Chondrocyte (in vitro differentiated cells): Measurements from ENCODE around the gene NR6A1. TPM values are rescaled to one million over a fixed set of nuclear protein-coding genes. Genes with fewer than 3 reads are reported as not detected.

Experiments
- DNase-seq: peaks from one replicate; pipeline ENCODE4 v3.0.0; 2021; ENCODE audit warnings: mixed read lengths, low spot score
- H3K27ac Mint-ChIP-seq: one replicate; pipeline ENCODE4 v1.8.0; 2021; ENCODE audit warnings: mild to moderate bottlenecking, moderate library complexity, mixed read lengths; ENCODE audit not compliant: unreplicated experiment
- H3K27me3 Mint-ChIP-seq: 2 replicates; pipeline ENCODE4 v1.8.0; 2021; ENCODE audit warnings: low read depth, mixed read lengths
- H3K36me3 Mint-ChIP-seq: 2 replicates; pipeline ENCODE4 v1.8.0; 2021; ENCODE audit warnings: low read depth, mixed read lengths
- H3K4me1 Mint-ChIP-seq: 2 replicates; pipeline ENCODE4 v1.8.0; 2021; ENCODE audit warnings: low read depth, mild to moderate bottlenecking, mixed read lengths
- H3K4me3 Mint-ChIP-seq: one replicate; pipeline ENCODE4 v1.8.0; 2021; ENCODE audit warnings: mild to moderate bottlenecking, moderate library complexity, mixed read lengths; ENCODE audit not compliant: unreplicated experiment
- H3K9me3 Mint-ChIP-seq: 2 replicates; pipeline ENCODE4 v1.8.0; 2021; ENCODE audit warnings: low read depth, mixed read lengths
- total RNA-seq: library from RNA; stranded (reverse); gene quantifications from 3 replicates; pipeline ENCODE4 v1.2.1, GENCODE V29; 2021
- TF ChIP-seq, protein P1 (sequence below): fragments of 200-600 bp; sonication (generic); IDR thresholded peaks from 2 replicates; pipeline ENCODE4 v1.5.0; 2021; ENCODE audit warnings: antibody characterized with exemption, mild to moderate bottlenecking, moderate library complexity

Gene NR6A1
- total RNA-seq, 1 donor from 2014 or later: 0.77 TPM

DNA sequence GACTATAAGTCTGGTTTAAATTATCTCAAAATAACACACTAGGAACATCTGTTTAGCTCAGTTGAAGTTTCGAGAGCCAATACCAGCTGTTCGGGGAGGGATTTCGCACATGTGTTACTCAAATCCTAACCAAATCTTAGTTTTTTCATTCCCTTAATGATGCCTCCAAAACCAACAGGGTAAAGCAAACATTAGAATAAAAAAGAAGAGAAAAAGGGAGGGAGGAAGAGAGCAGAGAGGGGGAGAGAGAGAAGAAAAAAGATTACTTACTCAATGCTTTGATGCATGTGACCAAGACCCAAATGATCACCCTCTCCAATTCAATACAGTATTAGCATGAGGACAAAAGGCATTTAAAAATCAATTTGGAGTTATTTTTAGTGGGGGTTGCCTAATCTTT, 177.9 kb downstream of the NR6A1 start:
- no peaks in the 10 kb centered on the region for H3K36me3 Mint-ChIP-seq
- H3K27ac Mint-ChIP-seq: no peak overlapping the region
- H3K27me3 Mint-ChIP-seq: peaks cover 2% of the 10 kb centered on the region
- no peaks in the 10 kb centered on the region for H3K9me3 Mint-ChIP-seq
- TF ChIP-seq, protein P1, sequence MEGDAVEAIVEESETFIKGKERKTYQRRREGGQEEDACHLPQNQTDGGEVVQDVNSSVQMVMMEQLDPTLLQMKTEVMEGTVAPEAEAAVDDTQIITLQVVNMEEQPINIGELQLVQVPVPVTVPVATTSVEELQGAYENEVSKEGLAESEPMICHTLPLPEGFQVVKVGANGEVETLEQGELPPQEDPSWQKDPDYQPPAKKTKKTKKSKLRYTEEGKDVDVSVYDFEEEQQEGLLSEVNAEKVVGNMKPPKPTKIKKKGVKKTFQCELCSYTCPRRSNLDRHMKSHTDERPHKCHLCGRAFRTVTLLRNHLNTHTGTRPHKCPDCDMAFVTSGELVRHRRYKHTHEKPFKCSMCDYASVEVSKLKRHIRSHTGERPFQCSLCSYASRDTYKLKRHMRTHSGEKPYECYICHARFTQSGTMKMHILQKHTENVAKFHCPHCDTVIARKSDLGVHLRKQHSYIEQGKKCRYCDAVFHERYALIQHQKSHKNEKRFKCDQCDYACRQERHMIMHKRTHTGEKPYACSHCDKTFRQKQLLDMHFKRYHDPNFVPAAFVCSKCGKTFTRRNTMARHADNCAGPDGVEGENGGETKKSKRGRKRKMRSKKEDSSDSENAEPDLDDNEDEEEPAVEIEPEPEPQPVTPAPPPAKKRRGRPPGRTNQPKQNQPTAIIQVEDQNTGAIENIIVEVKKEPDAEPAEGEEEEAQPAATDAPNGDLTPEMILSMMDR: no peak
- H3K4me3 Mint-ChIP-seq: peak overlapping the region; percentile 10
- no peak for DNase-seq
- H3K4me1 Mint-ChIP-seq: peaks cover 24% of the 10 kb centered on the region

DNA sequence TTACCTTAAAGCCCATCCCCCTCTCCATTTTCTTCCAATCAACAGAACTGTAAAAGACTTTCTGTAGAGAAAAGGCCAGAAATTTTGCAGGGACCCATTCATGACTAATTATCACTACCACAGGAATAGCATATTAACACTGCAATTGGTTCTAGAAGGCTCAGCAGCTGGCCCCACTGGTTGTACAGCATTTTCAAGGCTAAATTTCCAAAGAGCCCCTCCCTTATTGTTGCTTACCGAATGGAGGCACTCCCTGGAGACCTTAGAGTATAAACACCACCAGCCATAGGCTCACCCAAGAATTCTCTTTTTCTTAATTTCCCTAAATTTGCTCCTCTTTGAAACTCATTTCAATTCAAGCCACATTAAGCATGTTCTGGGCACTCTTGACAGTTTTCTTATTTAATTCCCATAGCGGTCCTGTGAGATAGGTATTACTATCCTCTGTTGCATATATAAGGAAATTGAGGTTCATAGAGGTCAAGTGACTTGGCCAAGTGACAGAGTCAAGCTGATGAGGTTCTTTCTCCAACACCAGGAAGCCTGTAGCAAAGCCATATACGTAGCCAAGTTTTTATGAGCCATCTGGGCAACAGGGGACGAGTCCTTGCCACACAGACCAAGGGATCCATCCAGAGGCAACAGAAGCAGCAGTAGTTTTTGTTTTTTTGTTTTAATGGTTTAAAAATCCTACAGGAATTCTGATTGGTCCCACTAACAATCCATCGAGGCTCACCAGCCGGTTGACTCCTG, 180.0 kb downstream of the NR6A1 start:
- peaks cover 24% of the 10 kb centered on the region for H3K4me1 Mint-ChIP-seq
- no peaks in the 10 kb centered on the region for H3K36me3 Mint-ChIP-seq
- DNase-seq: no peak
- H3K9me3 Mint-ChIP-seq: no peaks in the 10 kb centered on the region
- no peaks in the 10 kb centered on the region for H3K27me3 Mint-ChIP-seq
- no peak overlapping the region for H3K27ac Mint-ChIP-seq
- no peak overlapping the region for H3K4me3 Mint-ChIP-seq
- TF ChIP-seq, protein P1: no peak

DNA sequence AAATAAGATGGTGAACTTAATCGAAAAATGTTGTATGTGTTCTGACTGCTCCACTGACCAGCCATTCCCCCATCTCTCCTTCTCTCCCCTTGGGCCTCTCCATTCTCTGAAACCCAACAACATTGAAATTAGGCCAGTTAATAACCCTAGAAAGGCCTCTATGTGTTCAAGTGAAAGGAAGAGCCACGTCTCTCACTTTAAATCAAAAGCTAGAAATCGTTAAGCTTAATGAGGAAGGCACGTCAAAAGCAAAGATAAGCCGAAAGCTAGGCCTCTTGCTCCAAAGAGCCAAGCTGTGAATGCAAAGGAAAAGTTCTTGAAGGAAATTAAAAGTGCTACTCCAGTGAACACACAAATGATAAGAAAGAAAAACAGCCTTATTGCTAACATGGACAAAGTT, 186.5 kb downstream of the NR6A1 start:
- H3K9me3 Mint-ChIP-seq: no peaks in the 10 kb centered on the region
- TF ChIP-seq, protein P1: no peak
- no peak overlapping the region for H3K4me3 Mint-ChIP-seq
- H3K27me3 Mint-ChIP-seq: no peaks in the 10 kb centered on the region
- DNase-seq: no peak
- H3K4me1 Mint-ChIP-seq: no peaks in the 10 kb centered on the region
- H3K27ac Mint-ChIP-seq: no peak overlapping the region
- H3K36me3 Mint-ChIP-seq: no peaks in the 10 kb centered on the region

DNA sequence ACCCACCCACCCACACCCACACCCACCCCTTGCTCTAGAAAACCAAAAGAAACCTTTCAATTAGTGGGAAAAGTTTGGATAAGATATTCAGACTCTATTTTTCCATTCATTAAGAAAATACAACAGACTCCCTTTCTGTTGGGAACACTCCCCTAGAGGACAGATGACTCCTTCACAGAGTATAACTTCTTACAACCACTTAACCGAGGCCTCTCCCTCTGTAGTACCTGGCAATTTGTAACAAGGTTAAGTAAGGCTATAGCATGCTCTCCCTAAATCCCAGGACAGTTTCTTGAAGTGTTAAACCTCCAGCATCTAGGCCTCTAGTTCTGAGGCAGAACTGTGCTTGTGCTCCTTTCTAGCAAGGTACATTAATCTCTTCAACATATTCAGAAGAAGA, 188.0 kb downstream of the NR6A1 start:
- H3K27ac Mint-ChIP-seq: no peak overlapping the region
- no peak overlapping the region for H3K4me3 Mint-ChIP-seq
- no peaks in the 10 kb centered on the region for H3K36me3 Mint-ChIP-seq
- TF ChIP-seq, protein P1: no peak
- no peaks in the 10 kb centered on the region for H3K27me3 Mint-ChIP-seq
- no peaks in the 10 kb centered on the region for H3K4me1 Mint-ChIP-seq
- no peaks in the 10 kb centered on the region for H3K9me3 Mint-ChIP-seq
- DNase-seq: no peak

DNA sequence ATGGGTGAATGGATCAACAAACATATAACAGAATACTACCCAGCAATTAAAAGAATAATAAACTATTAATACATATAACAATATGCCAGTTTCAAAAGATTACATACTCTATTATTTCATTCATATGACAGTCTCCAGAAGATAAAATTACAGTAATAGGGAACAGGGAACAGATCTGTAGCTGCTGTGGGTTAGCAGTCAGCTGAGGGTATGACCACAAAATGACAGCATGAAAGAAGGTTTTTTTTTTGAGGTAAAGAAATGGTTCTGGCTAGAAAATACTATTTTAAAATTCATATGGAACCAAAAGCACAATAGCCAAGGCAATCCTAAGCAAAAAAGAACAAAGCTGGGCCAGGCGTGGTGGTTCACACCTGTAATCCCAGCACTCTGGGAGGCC, 190.9 kb downstream of the NR6A1 start:
- TF ChIP-seq, protein P1: no peak
- peaks cover 14% of the 10 kb centered on the region for H3K4me1 Mint-ChIP-seq
- H3K27ac Mint-ChIP-seq: no peak overlapping the region
- no peak for DNase-seq
- no peaks in the 10 kb centered on the region for H3K9me3 Mint-ChIP-seq
- H3K36me3 Mint-ChIP-seq: no peaks in the 10 kb centered on the region
- H3K4me3 Mint-ChIP-seq: no peak overlapping the region
- H3K27me3 Mint-ChIP-seq: no peaks in the 10 kb centered on the region
